ENCODE data around the gene TCERG1.

TCERG1 gene

GRCh38 chr5:146446861-146447733 is at the start of gene TCERG1:
TSS of gene TCERG1 (plus strand) at chr5:146447333. CDS start at chr5:146447350, 17 bp downstream.
- peak within 1 kb of the TSS; percentile 100 for H3K27ac Mint-ChIP-seq
- H3K36me3 Mint-ChIP-seq, result peaks cover 2% of the 10 kb centered on the region
- H3K9me3 Mint-ChIP-seq (ENCODE audit: low read depth), result no peaks in the 10 kb centered on the region
- peak within 1 kb of the TSS; percentile 97 for H3K4me3 Mint-ChIP-seq
- H3K27me3 Mint-ChIP-seq, result no peaks in the 10 kb centered on the region
- H3K4me1 Mint-ChIP-seq (ENCODE audit: low read depth), result peaks cover 40% of the 10 kb centered on the region

- Mint-ChIP-seq H3K4me1 (ENCODE audit: low read depth) (no peaks in the 10 kb centered on the region), H3K27ac (no peak overlapping the region), H3K36me3 (no peaks in the 10 kb centered on the region), H3K27me3 (peaks cover 23% of the 10 kb centered on the region), H3K9me3 (ENCODE audit: low read depth) (no peaks in the 10 kb centered on the region), H3K4me3 (no peak overlapping the region)
These were observed 48.3 kb upstream of the TCERG1 start for GRCh38 chr5:146398826-146399225.

GRCh38 chr5:146399481-146399880 is 47.7 kb upstream of the TCERG1 start:
- H3K27ac Mint-ChIP-seq, result no peak overlapping the region
- no peaks in the 10 kb centered on the region for H3K4me1 Mint-ChIP-seq (ENCODE audit: low read depth)
- H3K36me3 Mint-ChIP-seq, result no peaks in the 10 kb centered on the region
- no peak overlapping the region for H3K4me3 Mint-ChIP-seq
- H3K27me3 Mint-ChIP-seq, result peaks cover 19% of the 10 kb centered on the region
- no peaks in the 10 kb centered on the region for H3K9me3 Mint-ChIP-seq (ENCODE audit: low read depth)

- no peaks in the 10 kb centered on the region for H3K9me3 Mint-ChIP-seq (ENCODE audit: low read depth)
- no peak overlapping the region for H3K4me3 Mint-ChIP-seq
- no peaks in the 10 kb centered on the region for H3K36me3 Mint-ChIP-seq
- no peak overlapping the region for H3K27ac Mint-ChIP-seq
- H3K4me1 Mint-ChIP-seq (ENCODE audit: low read depth), result no peaks in the 10 kb centered on the region
- H3K27me3 Mint-ChIP-seq, result peaks cover 19% of the 10 kb centered on the region
These were observed 46.9 kb upstream of the TCERG1 start for GRCh38 chr5:146400201-146400600.

GRCh38 chr5:146401021-146401420 is 46.1 kb upstream of the TCERG1 start:
- Mint-ChIP-seq H3K27me3 (peaks cover 19% of the 10 kb centered on the region), H3K4me1 (ENCODE audit: low read depth) (no peaks in the 10 kb centered on the region)

GRCh38 chr5:146402949-146403348 is 44.2 kb upstream of the TCERG1 start:
- Mint-ChIP-seq H3K36me3 (no peaks in the 10 kb centered on the region), H3K4me1 (ENCODE audit: low read depth) (no peaks in the 10 kb centered on the region), H3K4me3 (no peak overlapping the region), H3K27ac (no peak overlapping the region), H3K9me3 (ENCODE audit: low read depth) (no peaks in the 10 kb centered on the region), H3K27me3 (peaks cover 14% of the 10 kb centered on the region)

More at GRCh38 chr5:146401021-146401420, 46.1 kb upstream of the TCERG1 start:
- H3K27ac Mint-ChIP-seq, result no peak overlapping the region
- no peaks in the 10 kb centered on the region for H3K36me3 Mint-ChIP-seq
- H3K9me3 Mint-ChIP-seq (ENCODE audit: low read depth), result no peaks in the 10 kb centered on the region
- H3K4me3 Mint-ChIP-seq, result no peak overlapping the region

- peaks cover 3% of the 10 kb centered on the region for H3K27me3 Mint-ChIP-seq
- H3K9me3 Mint-ChIP-seq (ENCODE audit: low read depth), result no peaks in the 10 kb centered on the region
- H3K4me3 Mint-ChIP-seq, result no peak overlapping the region
- H3K4me1 Mint-ChIP-seq (ENCODE audit: low read depth), result no peaks in the 10 kb centered on the region
- H3K36me3 Mint-ChIP-seq, result no peaks in the 10 kb centered on the region
- H3K27ac Mint-ChIP-seq, result no peak overlapping the region
These were observed 38.0 kb upstream of the TCERG1 start for GRCh38 chr5:146409054-146409671.

GRCh38 chr5:146410272-146410671 is 36.9 kb upstream of the TCERG1 start:
- Mint-ChIP-seq H3K4me1 (ENCODE audit: low read depth) (no peaks in the 10 kb centered on the region), H3K9me3 (ENCODE audit: low read depth) (no peaks in the 10 kb centered on the region), H3K27me3 (peaks cover 3% of the 10 kb centered on the region), H3K36me3 (no peaks in the 10 kb centered on the region), H3K27ac (no peak overlapping the region), H3K4me3 (no peak overlapping the region)

- H3K27ac Mint-ChIP-seq, result no peak overlapping the region
- no peaks in the 10 kb centered on the region for H3K9me3 Mint-ChIP-seq (ENCODE audit: low read depth)
- no peaks in the 10 kb centered on the region for H3K36me3 Mint-ChIP-seq
- no peaks in the 10 kb centered on the region for H3K4me1 Mint-ChIP-seq (ENCODE audit: low read depth)
- H3K27me3 Mint-ChIP-seq, result peaks cover 4% of the 10 kb centered on the region
- no peak overlapping the region for H3K4me3 Mint-ChIP-seq
These were observed 27.4 kb upstream of the TCERG1 start for GRCh38 chr5:146419696-146420095.

- Mint-ChIP-seq H3K27ac (no peak overlapping the region), H3K36me3 (no peaks in the 10 kb centered on the region), H3K27me3 (peaks cover 13% of the 10 kb centered on the region), H3K9me3 (ENCODE audit: low read depth) (no peaks in the 10 kb centered on the region), H3K4me3 (no peak overlapping the region), H3K4me1 (ENCODE audit: low read depth) (peaks cover 4% of the 10 kb centered on the region)
These were observed 22.1 kb upstream of the TCERG1 start for GRCh38 chr5:146425023-146425422.

GRCh38 chr5:146426305-146426704 is 20.8 kb upstream of the TCERG1 start:
- Mint-ChIP-seq H3K4me3 (no peak overlapping the region), H3K9me3 (ENCODE audit: low read depth) (no peaks in the 10 kb centered on the region), H3K36me3 (no peaks in the 10 kb centered on the region), H3K4me1 (ENCODE audit: low read depth) (peaks cover 4% of the 10 kb centered on the region), H3K27ac (no peak overlapping the region), H3K27me3 (peaks cover 16% of the 10 kb centered on the region)

GRCh38 chr5:146426853-146427618 is 20.1 kb upstream of the TCERG1 start:
- Mint-ChIP-seq H3K36me3 (no peaks in the 10 kb centered on the region), H3K27me3 (peaks cover 16% of the 10 kb centered on the region), H3K9me3 (ENCODE audit: low read depth) (no peaks in the 10 kb centered on the region), H3K4me1 (ENCODE audit: low read depth) (peaks cover 4% of the 10 kb centered on the region), H3K27ac (no peak overlapping the region), H3K4me3 (no peak overlapping the region)

GRCh38 chr5:146427619-146427997 is 19.5 kb upstream of the TCERG1 start:
- Mint-ChIP-seq H3K36me3 (no peaks in the 10 kb centered on the region), H3K27me3 (peaks cover 16% of the 10 kb centered on the region), H3K27ac (no peak overlapping the region)

GRCh38 chr5:146428658-146429057 is 18.5 kb upstream of the TCERG1 start:
- Mint-ChIP-seq H3K27me3 (peaks cover 18% of the 10 kb centered on the region), H3K4me3 (no peak overlapping the region), H3K36me3 (no peaks in the 10 kb centered on the region), H3K9me3 (ENCODE audit: low read depth) (no peaks in the 10 kb centered on the region), H3K27ac (no peak overlapping the region), H3K4me1 (ENCODE audit: low read depth) (peaks cover 4% of the 10 kb centered on the region)

More at GRCh38 chr5:146427619-146427997, 19.5 kb upstream of the TCERG1 start:
- H3K9me3 Mint-ChIP-seq (ENCODE audit: low read depth), result no peaks in the 10 kb centered on the region
- H3K4me1 Mint-ChIP-seq (ENCODE audit: low read depth), result peaks cover 4% of the 10 kb centered on the region
- no peak overlapping the region for H3K4me3 Mint-ChIP-seq

GRCh38 chr5:146440353-146440752 is 6.8 kb upstream of the TCERG1 start:
- Mint-ChIP-seq H3K36me3 (no peaks in the 10 kb centered on the region), H3K27ac (no peak overlapping the region), H3K4me1 (ENCODE audit: low read depth) (no peaks in the 10 kb centered on the region), H3K27me3 (peaks cover 8% of the 10 kb centered on the region), H3K4me3 (no peak overlapping the region), H3K9me3 (ENCODE audit: low read depth) (no peaks in the 10 kb centered on the region)

Measured in activated naive CD8-positive, alpha-beta T cell (primary cell).